Measurements from ENCODE around the gene SDHB. TPM values are rescaled to one million over a fixed set of nuclear protein-coding genes. Genes with fewer than 3 reads are reported as not detected.

The SDHB gene
- total RNA-seq, 2 experiments from 2014 or later = 90.9 to 91.3 TPM

DNA sequence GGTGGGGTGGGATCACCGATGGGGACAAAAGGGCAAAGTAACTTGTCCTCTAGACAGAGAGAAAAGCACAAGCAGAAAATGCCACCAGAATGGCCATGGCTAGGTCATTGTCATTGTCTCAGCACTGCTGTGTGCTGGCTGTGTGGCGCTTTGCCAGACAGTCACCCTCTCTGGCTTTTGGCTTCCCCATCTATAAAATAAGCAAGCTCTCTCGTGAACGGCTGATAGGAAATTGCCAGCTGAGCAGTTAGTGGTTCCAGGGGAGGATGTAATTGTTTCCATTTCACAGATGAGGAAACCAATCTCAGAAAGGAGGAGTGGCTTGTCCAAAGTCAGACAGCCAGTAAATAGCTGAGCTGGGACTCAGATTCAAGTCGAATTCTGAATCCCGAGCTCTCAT is 32.9 kb upstream of the SDHB start:
- CTCF ChIA-PET = no interaction called here
- H3K9me3 Mint-ChIP-seq = no peaks in the 10 kb centered on the region

DNA sequence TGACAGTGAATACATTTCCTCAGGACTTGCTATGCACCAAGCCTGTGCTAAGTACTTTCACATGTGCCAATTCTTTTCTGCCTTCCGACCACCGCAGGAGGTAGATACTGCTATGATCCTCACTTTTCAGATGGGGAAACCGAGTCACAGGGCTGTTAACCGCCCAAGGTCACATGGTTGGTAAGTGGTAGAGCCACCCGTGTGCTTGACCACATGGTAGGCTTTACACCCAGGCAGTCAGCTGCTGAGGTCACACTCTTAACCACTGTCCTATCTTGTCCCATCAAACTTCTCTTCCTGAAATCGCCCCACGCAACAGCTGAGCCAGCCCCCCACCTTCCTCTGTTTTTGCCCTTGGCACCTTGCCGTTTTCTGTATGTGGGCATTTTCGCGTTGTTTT is 31.0 kb upstream of the SDHB start:
- no peaks in the 10 kb centered on the region for H3K9me3 Mint-ChIP-seq
- CTCF ChIA-PET = no interaction called here
- no peak for DNase-seq
- no peaks in the 10 kb centered on the region for H3K4me1 Mint-ChIP-seq
- H3K4me3 Mint-ChIP-seq = no peak overlapping the region
- POLR2A ChIA-PET = no interaction called here
- no peaks in the 10 kb centered on the region for H3K36me3 Mint-ChIP-seq (ENCODE audit: low read depth)
- H3K27me3 Mint-ChIP-seq = peaks cover 2% of the 10 kb centered on the region
- H3K27ac Mint-ChIP-seq = no peak overlapping the region

More for the DNA sequence above, 32.9 kb upstream of the SDHB start:
- H3K36me3 Mint-ChIP-seq (ENCODE audit: low read depth) = no peaks in the 10 kb centered on the region
- POLR2A ChIA-PET = no interaction called here
- no peak overlapping the region for H3K27ac Mint-ChIP-seq
- no peak overlapping the region for H3K4me3 Mint-ChIP-seq
- H3K27me3 Mint-ChIP-seq = peaks cover 2% of the 10 kb centered on the region
- no peaks in the 10 kb centered on the region for H3K4me1 Mint-ChIP-seq
- DNase-seq = no peak

DNA sequence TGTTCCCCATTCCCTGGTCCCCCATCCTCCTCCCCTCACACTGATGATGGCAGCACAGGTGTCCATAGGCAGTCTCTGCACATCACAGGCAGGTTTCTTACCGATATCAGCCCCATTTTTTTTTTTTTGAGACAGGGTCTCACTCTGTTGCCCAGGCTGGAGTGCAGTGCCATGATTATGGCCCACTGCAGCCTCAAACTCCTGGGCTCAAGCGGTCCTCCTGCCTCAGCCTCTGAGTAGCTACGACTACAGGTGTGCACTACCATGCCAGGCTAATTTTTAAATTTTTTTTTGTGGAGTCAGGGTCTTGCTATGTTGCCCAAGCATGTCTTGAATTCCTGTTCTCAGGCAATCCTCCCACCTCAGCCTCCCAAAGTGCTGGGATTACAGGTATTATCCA is 28.9 kb upstream of the SDHB start:
- peaks cover 2% of the 10 kb centered on the region for H3K27me3 Mint-ChIP-seq
- no peak for DNase-seq
- H3K4me3 Mint-ChIP-seq = no peak overlapping the region
- ChIA-PET CTCF (interaction anchor here (1.5 kb wide), 1 partner anchor 7 kb away, joined by 6 read pairs; no protein-coding TSS in a partner anchor), POLR2A (no interaction called here)
- no peaks in the 10 kb centered on the region for H3K36me3 Mint-ChIP-seq (ENCODE audit: low read depth)
- no peaks in the 10 kb centered on the region for H3K9me3 Mint-ChIP-seq
- no peak overlapping the region for H3K27ac Mint-ChIP-seq
- H3K4me1 Mint-ChIP-seq = no peaks in the 10 kb centered on the region

DNA sequence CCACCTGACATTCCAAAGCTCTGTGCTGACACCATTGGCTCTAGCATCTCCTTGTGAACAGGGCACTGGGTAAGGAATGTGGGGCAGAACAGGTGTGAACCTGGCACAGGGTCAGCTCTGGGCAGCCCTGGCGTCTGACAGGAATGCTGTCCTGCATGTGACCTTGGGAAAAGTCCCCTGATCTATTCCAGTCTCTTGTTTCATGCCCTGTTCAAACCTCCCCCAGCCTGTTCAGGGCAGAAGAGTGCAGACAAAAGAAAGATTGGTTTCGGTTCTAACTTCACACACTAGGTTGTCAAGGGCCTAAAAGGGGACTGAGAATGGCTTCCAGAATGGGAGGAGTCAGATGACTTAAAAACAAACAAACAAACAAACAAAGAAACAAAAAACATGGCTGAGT is 27.6 kb upstream of the SDHB start:
- Mint-ChIP-seq H3K27me3 (peaks cover 6% of the 10 kb centered on the region), H3K9me3 (no peaks in the 10 kb centered on the region), H3K4me3 (no peak overlapping the region), H3K36me3 (ENCODE audit: low read depth) (no peaks in the 10 kb centered on the region), H3K4me1 (no peaks in the 10 kb centered on the region), H3K27ac (no peak overlapping the region)
- CTCF ChIA-PET = no interaction called here
- POLR2A ChIA-PET = no interaction called here
- no peak for DNase-seq

DNA sequence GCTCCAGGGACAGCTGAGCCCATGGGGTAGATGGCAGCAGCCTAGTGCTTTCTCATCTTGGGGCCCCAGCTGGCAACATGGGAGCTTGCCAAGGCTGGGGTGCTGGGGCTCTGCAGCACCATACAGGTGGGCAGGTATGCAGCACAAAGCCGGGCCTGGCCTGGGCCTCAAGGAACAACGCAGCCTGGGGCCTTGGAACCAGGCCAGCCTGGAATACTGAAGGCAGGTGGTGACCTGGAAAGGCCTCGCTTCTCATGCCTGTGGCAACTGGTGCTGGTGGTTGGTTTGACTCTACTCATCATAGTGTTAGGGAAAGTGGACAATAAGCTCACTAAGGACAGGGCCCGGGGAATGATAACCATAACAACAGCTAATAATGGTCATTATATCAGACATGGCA is 27.0 kb upstream of the SDHB start:
- Mint-ChIP-seq H3K4me3 (no peak overlapping the region), H3K27me3 (peaks cover 6% of the 10 kb centered on the region), H3K27ac (no peak overlapping the region), H3K36me3 (ENCODE audit: low read depth) (no peaks in the 10 kb centered on the region), H3K9me3 (no peaks in the 10 kb centered on the region), H3K4me1 (no peaks in the 10 kb centered on the region)
- DNase-seq = no peak
- POLR2A ChIA-PET = no interaction called here
- CTCF ChIA-PET = no interaction called here

DNA sequence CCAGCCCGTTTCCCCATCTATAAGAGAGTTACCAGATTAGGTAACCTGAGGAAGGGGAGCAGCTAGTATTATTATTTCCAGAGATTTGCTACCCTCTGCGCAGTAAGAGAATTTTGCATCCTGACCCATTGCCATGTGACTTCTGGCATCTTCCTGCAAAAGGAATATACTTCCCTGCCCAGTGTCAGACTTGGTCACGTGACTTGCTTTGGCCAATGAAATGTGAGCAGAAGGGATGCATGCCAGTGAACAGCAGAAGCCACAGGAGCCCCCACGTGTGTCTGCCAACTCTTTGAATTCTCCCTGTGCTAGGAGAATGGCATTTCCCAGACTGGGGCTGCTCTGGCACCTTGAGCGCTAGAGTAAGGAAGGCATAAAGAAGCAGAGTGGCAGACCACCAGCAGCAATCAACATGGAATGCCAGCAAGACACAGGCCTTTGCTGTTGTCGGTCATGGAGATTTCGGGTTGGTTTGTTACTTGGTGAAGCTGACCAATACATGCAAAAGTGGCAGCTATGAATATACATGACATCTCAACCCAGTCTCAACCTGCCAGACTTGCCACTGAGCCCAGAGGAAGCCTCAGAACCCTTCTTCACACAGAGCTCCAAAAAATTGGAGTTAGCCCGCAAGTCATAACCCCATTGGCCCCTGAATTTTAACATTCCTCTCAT is 26.4 kb upstream of the SDHB start:
- Mint-ChIP-seq H3K27ac (no peak overlapping the region), H3K4me1 (peaks cover 4% of the 10 kb centered on the region), H3K4me3 (no peak overlapping the region), H3K36me3 (ENCODE audit: low read depth) (no peaks in the 10 kb centered on the region), H3K9me3 (no peaks in the 10 kb centered on the region), H3K27me3 (peaks cover 6% of the 10 kb centered on the region)
- POLR2A ChIA-PET = no interaction called here
- no peak for DNase-seq
- CTCF ChIA-PET = interaction anchor here (0.5 kb wide), 1 partner anchor 21 kb away, joined by 4 read pairs; no protein-coding TSS in a partner anchor

DNA sequence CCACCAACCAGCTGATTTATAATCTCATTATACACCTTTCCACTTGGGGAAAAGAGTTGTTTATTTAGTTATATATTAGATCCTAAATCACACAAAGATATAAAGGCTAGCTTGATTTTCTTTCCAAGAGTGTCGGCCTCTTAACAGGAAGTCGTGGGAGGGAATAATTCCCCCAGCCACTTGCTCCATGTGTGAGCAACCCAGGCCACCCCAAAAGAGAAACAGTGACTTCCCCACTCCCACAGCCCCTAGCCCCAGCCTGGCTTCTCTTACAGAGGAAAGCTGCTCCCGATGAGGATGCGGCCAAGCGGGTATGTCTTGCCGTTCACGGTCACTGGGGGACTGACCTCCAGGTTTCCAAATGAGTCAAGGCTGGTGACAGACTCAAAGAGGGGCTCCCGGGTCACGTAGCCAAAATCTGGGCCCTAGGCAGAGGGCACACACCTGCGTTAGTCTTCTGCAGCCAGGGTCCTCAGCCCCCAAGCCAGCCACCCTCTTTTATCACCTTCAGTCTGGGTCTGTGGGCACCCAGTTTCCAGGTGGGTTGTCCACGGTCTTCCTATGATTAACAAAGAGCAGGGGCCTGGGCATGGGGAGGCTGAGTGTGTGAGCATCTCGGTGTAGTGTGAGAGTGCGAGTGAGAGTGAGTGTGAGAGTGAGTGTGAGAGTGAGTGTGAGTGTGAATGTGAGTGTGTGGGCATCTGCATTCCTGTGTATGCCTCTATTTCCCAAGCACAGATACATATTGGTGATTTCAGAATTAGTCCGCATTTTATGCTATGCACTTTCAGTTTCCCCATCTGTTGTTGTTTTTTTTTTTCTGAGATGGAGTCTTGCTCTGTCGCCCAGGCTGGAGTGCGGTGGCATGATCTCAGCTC is 25.4 kb upstream of the SDHB start:
- DNase-seq = no peak
- ChIA-PET POLR2A (no interaction called here), CTCF (interaction anchor here (0.7 to 1.3 kb wide), 2 partner anchors 19 to 737 kb away, joined by 3 to 4 read pairs; no protein-coding TSS in a partner anchor)
- Mint-ChIP-seq H3K36me3 (ENCODE audit: low read depth) (no peaks in the 10 kb centered on the region), H3K4me3 (no peak overlapping the region), H3K27me3 (peaks cover 6% of the 10 kb centered on the region), H3K27ac (no peak overlapping the region), H3K9me3 (no peaks in the 10 kb centered on the region), H3K4me1 (peaks cover 4% of the 10 kb centered on the region)

DNA sequence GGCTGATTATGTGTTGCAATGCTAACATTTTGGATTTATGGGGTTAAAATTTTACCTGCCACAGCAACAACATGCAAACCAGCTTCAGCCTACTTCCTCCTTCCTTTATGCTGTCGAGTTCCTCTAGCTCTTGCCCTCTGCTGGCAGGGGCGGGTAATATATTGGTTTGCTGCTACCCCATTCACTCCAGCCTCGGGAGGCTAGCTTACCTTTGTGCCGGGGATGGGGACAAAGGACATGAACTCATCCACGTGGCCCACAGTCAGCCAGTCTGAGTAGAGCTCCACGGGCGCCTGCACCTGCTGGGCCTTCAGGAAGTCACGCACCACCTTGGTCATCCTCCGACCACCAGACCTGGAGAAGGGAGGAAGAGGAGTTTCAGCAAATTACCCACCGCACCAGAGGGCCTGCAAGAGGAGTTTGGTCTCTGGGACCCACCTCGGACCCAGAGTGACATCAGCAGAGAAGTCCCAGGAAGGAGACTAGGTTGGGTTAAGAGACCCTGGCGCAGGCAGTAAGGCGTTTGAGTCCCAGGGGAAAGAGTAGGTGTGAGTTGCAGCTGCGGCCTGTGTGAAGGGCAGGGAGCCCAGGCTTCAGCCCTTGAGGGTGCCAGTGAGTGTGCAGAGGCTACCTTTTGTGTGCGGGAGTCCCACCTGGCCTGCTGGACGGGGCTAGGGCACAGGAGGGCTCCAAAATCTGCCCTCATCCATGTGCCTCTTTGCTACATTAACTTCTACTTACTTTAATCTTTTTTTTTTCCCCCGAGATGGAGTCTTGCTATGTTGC is 21.8 kb upstream of the SDHB start:
- H3K27ac Mint-ChIP-seq = no peak overlapping the region
- no peaks in the 10 kb centered on the region for H3K36me3 Mint-ChIP-seq (ENCODE audit: low read depth)
- ChIA-PET POLR2A (no interaction called here), CTCF (interaction anchor here (0.8 to 2.5 kb wide), 13 partner anchors 8 to 455 kb away, joined by 3 to 17 read pairs (median 6); partner anchors contain the start of gene SDHB)
- H3K27me3 Mint-ChIP-seq = peaks cover 4% of the 10 kb centered on the region
- no peak overlapping the region for H3K4me3 Mint-ChIP-seq
- DNase-seq = peak; percentile 44
- peaks cover 4% of the 10 kb centered on the region for H3K4me1 Mint-ChIP-seq
- H3K9me3 Mint-ChIP-seq = no peaks in the 10 kb centered on the region

DNA sequence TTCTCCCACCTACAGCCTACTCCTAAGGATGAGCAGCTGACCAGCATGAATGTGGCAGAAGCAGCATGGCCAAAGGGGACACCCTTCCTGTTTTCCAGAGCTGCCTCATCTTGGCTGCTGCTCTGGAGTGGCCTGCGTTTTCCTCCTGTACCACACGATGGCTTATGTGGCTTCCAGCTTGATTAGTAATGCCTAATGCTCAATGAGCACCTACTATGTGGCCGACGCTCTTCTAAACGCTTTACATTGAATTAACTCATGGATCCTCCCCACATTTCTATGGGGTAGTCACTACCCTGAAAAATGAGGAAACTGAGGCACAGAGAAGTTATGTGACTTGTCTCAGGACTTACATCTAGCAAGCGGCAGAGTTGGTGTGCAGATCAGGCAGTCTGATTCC is 18.0 kb upstream of the SDHB start:
- no peaks in the 10 kb centered on the region for H3K36me3 Mint-ChIP-seq (ENCODE audit: low read depth)
- no peak for DNase-seq
- ChIA-PET CTCF (no interaction called here), POLR2A (no interaction called here)
- H3K4me3 Mint-ChIP-seq = no peak overlapping the region
- peaks cover under 1% of the 10 kb centered on the region for H3K27me3 Mint-ChIP-seq
- H3K9me3 Mint-ChIP-seq = no peaks in the 10 kb centered on the region
- H3K27ac Mint-ChIP-seq = no peak overlapping the region
- peaks cover 4% of the 10 kb centered on the region for H3K4me1 Mint-ChIP-seq

DNA sequence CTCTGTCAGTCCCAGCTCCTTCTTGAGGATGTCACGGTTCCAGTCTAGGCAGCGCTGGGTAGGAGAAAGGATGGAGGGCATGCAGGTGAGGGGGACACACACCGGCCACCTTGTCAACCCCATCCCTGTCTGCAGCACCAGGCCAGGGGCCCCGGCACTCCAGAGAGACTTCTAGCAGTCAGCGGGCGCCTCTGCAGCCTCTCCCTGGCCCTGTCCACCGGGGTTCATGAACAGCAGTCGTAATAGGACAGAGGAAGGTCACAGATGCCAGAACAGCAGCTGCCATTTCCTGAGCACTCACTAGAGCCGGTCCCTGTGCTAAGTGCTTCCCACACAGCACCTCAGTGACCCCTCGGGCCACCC is 16.3 kb upstream of the SDHB start:
- ChIA-PET CTCF (interaction anchor here (0.6 kb wide), 2 partner anchors 11 to 106 kb away, joined by 3 read pairs; no protein-coding TSS in a partner anchor), POLR2A (no interaction called here)
- Mint-ChIP-seq H3K9me3 (no peaks in the 10 kb centered on the region), H3K4me1 (no peaks in the 10 kb centered on the region), H3K27me3 (no peaks in the 10 kb centered on the region), H3K27ac (no peak overlapping the region), H3K4me3 (no peak overlapping the region), H3K36me3 (ENCODE audit: low read depth) (no peaks in the 10 kb centered on the region)
- no peak for DNase-seq

DNA sequence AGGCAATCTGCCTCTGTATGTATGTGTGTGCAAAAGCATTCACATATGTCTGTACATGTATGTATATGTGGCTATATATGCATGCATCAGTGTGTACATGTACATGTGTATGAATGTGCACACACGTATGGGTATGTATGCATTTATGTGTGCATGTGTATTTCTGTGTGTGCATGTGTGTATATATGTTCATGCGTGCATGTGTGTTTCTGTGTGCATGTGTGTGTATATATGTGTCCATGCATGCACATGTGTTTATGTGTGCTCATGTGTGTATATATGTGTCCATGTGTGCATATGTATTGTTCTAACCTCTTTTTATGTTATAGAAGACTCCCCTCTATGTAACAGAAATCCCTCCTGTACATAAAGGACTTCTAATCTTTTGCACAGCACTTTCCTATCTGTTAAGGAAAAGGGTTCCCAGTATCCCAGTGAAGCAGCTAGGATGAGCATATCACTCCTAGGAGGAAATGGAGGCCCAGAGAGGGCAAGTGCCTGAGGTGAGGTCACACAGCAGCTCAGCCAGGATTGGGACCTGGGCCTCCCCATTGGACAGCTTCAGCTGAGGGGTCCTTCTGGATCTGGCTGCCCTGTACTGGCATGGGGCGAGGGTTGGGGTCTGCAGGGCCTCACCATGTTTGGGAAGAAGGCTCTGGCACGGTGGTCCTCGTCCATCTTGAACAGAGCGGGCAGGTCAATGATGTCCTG is 15.8 kb upstream of the SDHB start:
- H3K9me3 Mint-ChIP-seq = peaks cover under 1% of the 10 kb centered on the region
- ChIA-PET CTCF (interaction anchor here (0.6 kb wide), 2 partner anchors 11 to 106 kb away, joined by 3 read pairs; no protein-coding TSS in a partner anchor), POLR2A (no interaction called here)
- H3K36me3 Mint-ChIP-seq (ENCODE audit: low read depth) = no peaks in the 10 kb centered on the region
- no peaks in the 10 kb centered on the region for H3K27me3 Mint-ChIP-seq
- H3K4me1 Mint-ChIP-seq = no peaks in the 10 kb centered on the region
- DNase-seq = no peak
- H3K4me3 Mint-ChIP-seq = no peak overlapping the region
- H3K27ac Mint-ChIP-seq = no peak overlapping the region

DNA sequence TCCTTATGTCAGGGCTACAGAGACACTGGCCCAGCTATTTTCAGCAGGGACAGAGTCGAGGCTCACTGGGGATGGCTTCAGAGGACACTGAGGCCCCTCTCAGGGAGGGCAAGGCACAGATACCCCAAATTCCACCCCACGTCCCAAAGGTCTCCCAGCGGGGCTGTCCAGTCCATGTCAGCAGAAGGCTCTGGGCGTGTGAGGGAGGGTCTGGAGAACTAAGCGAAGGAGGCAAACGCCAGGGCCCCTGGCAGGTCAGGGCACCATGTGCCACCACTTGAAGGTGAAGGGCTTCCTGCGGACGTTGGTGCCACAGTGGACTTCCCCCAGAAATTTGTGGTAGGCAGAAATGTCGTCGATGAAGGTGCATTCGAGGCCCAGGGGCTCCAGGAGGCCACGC is 15.0 kb upstream of the SDHB start:
- no peaks in the 10 kb centered on the region for H3K36me3 Mint-ChIP-seq (ENCODE audit: low read depth)
- DNase-seq = no peak
- peaks cover 3% of the 10 kb centered on the region for H3K9me3 Mint-ChIP-seq
- H3K27ac Mint-ChIP-seq = no peak overlapping the region
- H3K4me3 Mint-ChIP-seq = no peak overlapping the region
- H3K4me1 Mint-ChIP-seq = no peaks in the 10 kb centered on the region
- no peaks in the 10 kb centered on the region for H3K27me3 Mint-ChIP-seq
- CTCF ChIA-PET = no interaction called here
- POLR2A ChIA-PET = no interaction called here

Measured in activated CD4-positive, alpha-beta memory T cell treated with anti-CD3 and anti-CD28 coated beads, Interleukin-2, amount 10 ng/mL, durations not matched to agents 7 days and 5 days (primary cell).